ENCODE data around the gene ZNF394.

Gene ZNF394

GRCh38 chr7:99472561-99473314 lies 27.3 kb downstream of the ZNF394 start, which contains the start of gene ZNF789:
Gene ZNF789 (plus strand): TSS chr7:99472890. CDS start chr7:99476457, 3,567 bp downstream.
- no peaks in the 10 kb centered on the region for H3K4me1 ChIP-seq (ENCODE audit: insufficient read depth, low read length)
- H3K9ac ChIP-seq (ENCODE audit: low read depth, low read length), result peak within 1 kb of the TSS; percentile 87
- 0 out of 2 replicates have a peak, but pooled peaks cover 2% of the 10 kb centered on the region for H3K36me3 ChIP-seq (ENCODE audit: insufficient read depth, low read length)
- no peaks in the 10 kb centered on the region for H3K9me3 ChIP-seq (ENCODE audit: control insufficient read depth, insufficient read depth, low read length)

GRCh38 chr7:99469381-99470065 lies 30.6 kb downstream of the ZNF394 start:
- no peaks in the 10 kb centered on the region for H3K4me1 ChIP-seq (ENCODE audit: insufficient read depth, low read length)
- H3K9me3 ChIP-seq (ENCODE audit: control insufficient read depth, insufficient read depth, low read length), result no peaks in the 10 kb centered on the region
- peak overlapping the region; percentile 46; the same call in 1 of the 2 replicates for H3K9ac ChIP-seq (ENCODE audit: low read depth, low read length)
- H3K36me3 ChIP-seq (ENCODE audit: insufficient read depth, low read length), result no peaks in the 10 kb centered on the region

DNA sequence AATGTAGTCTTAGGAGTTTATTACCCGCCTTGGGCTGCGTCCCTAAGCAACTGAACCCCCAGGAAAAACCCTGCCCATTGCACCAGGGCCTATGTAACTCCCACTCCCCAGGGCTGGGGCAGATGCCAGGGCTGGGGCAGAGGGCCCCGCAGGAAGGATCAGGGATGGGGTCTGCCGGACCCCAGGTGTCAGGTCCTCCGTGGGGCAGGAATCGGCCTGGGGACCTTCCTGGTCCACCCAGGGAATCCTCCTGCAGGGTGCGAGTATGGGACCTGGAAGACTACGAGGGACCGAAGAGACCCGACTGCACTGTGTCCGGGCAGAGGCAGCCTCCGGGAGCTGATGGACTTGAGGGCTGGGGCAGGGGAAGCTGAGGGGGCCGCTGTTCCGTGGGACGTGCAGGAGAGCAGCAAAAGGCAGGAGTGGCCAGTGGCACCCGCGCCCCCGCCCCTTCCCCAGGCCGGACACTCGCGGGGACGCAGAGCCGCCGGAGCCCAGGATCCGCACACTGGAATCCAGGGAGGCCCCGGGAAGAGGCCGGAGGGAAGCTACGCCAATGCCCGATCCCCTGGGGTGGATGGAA lies 31.7 kb downstream of the ZNF394 start:
- Histone ChIP-seq H3K36me3 (ENCODE audit: insufficient read depth, low read length) (peaks cover 3% of the 10 kb centered on the region; the same call in 1 of the 2 replicates), H3K9ac (ENCODE audit: low read depth, low read length) (peak overlapping the region; percentile 35; the same call in 1 of the 2 replicates), H3K4me1 (ENCODE audit: insufficient read depth, low read length) (no peaks in the 10 kb centered on the region), H3K9me3 (ENCODE audit: control insufficient read depth, insufficient read depth, low read length) (no peaks in the 10 kb centered on the region)

GRCh38 chr7:99465421-99465768 lies 34.7 kb downstream of the ZNF394 start:
- peak overlapping the region; percentile 94 for H3K9ac ChIP-seq (ENCODE audit: low read depth, low read length)
- no peaks in the 10 kb centered on the region for H3K9me3 ChIP-seq (ENCODE audit: control insufficient read depth, insufficient read depth, low read length)
- H3K4me1 ChIP-seq (ENCODE audit: insufficient read depth, low read length), result no peaks in the 10 kb centered on the region
- peaks cover 11% of the 10 kb centered on the region; the same call in 1 of the 2 replicates for H3K36me3 ChIP-seq (ENCODE audit: insufficient read depth, low read length)

DNA sequence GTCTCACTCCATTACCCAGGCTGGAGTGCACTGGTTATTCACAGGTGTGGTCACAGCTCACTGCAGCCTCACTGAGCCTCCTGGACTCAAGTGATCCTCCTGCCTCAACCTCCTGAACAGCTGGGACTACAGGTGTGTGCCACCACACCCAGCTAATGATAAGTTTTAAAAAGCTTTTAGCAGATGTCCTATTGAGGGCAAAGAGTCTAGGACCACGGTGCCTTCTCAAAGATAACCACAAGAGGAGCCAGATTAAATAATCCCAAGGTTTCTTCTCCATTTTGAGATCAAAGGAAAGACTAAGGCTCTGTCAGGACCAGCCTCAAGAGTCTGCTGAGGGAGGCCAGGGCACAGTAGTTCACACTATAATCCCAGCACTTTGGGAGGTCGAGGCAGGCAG lies 38.9 kb downstream of the ZNF394 start:
- H3K9ac ChIP-seq (ENCODE audit: low read depth, low read length), result no peak overlapping the region
- H3K9me3 ChIP-seq (ENCODE audit: control insufficient read depth, insufficient read depth, low read length), result no peaks in the 10 kb centered on the region
- H3K4me1 ChIP-seq (ENCODE audit: insufficient read depth, low read length), result no peaks in the 10 kb centered on the region
- peaks cover 24% of the 10 kb centered on the region; the same call in 1 of the 2 replicates for H3K36me3 ChIP-seq (ENCODE audit: insufficient read depth, low read length)

DNA sequence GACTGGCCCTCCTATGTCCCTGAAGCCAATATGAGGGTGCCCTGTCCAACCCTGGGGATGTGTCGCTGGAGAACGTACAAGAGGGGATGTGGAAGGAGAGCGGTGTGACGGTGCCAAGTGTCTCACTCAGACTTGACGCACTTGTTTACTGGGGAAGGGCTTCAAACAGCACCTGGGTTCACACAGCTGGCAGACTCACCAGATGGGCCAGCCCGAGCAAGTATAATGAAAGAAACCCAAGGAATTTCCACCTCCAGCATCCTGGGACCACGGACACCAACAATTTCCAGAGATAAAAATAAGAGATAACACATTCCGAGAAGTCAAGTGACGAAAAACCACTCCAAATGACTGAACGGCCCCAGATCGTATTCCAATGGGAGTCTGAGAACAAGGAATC lies 39.4 kb downstream of the ZNF394 start:
- H3K36me3 ChIP-seq (ENCODE audit: insufficient read depth, low read length), result peaks cover 24% of the 10 kb centered on the region; the same call in 1 of the 2 replicates
- H3K9ac ChIP-seq (ENCODE audit: low read depth, low read length), result no peak overlapping the region
- no peaks in the 10 kb centered on the region for H3K9me3 ChIP-seq (ENCODE audit: control insufficient read depth, insufficient read depth, low read length)
- no peaks in the 10 kb centered on the region for H3K4me1 ChIP-seq (ENCODE audit: insufficient read depth, low read length)

GRCh38 chr7:99459087-99459486 lies 41.0 kb downstream of the ZNF394 start:
- no peaks in the 10 kb centered on the region for H3K9me3 ChIP-seq (ENCODE audit: control insufficient read depth, insufficient read depth, low read length)
- H3K4me1 ChIP-seq (ENCODE audit: insufficient read depth, low read length), result no peaks in the 10 kb centered on the region
- H3K36me3 ChIP-seq (ENCODE audit: insufficient read depth, low read length), result peaks cover 23% of the 10 kb centered on the region; the same call in 1 of the 2 replicates
- H3K9ac ChIP-seq (ENCODE audit: low read depth, low read length), result no peak overlapping the region

- no peak overlapping the region for H3K9ac ChIP-seq (ENCODE audit: low read depth, low read length)
- H3K9me3 ChIP-seq (ENCODE audit: control insufficient read depth, insufficient read depth, low read length), result no peaks in the 10 kb centered on the region
- peaks cover 26% of the 10 kb centered on the region for H3K36me3 ChIP-seq (ENCODE audit: insufficient read depth, low read length)
- no peaks in the 10 kb centered on the region for H3K4me1 ChIP-seq (ENCODE audit: insufficient read depth, low read length)
Measured at GRCh38 chr7:99457650-99458493, 42.2 kb downstream of the ZNF394 start.

DNA sequence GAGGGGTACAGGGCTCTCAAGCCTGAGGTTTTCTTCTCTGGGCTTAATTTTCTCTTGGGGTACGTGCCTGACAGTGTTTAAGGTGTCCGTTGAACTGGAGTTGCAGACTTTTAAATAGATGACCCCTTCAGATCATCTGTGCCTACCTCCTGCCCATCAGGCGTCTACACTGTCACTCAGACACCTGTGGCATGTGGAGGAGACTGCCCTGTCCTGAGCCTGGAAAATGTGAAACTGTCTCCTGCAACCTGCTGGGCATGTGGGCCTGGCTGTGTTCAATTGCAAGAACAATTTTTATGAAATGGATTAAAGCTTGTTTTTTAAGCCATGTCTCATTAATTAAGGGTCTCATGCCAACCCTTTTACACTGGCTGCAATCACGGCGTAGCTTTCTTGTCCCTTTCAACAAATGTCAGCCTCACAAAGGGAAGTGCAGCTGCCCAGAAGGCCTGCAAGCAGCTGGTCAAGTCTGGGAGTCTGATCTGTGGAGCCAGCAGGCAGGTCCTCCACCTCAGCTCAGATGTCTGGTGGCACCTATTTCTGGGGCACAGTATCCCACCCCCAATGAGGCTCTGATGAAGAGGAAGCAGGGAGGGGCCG lies 42.9 kb downstream of the ZNF394 start:
- no peaks in the 10 kb centered on the region for H3K4me1 ChIP-seq (ENCODE audit: insufficient read depth, low read length)
- peaks cover 28% of the 10 kb centered on the region for H3K36me3 ChIP-seq (ENCODE audit: insufficient read depth, low read length)
- no peaks in the 10 kb centered on the region for H3K9me3 ChIP-seq (ENCODE audit: control insufficient read depth, insufficient read depth, low read length)
- H3K9ac ChIP-seq (ENCODE audit: low read depth, low read length), result no peak overlapping the region

- Histone ChIP-seq H3K36me3 (ENCODE audit: insufficient read depth, low read length) (peaks cover 28% of the 10 kb centered on the region), H3K9me3 (ENCODE audit: control insufficient read depth, insufficient read depth, low read length) (no peaks in the 10 kb centered on the region), H3K9ac (ENCODE audit: low read depth, low read length) (no peak overlapping the region), H3K4me1 (ENCODE audit: insufficient read depth, low read length) (no peaks in the 10 kb centered on the region)
Measured at GRCh38 chr7:99456288-99456687, 43.8 kb downstream of the ZNF394 start.

DNA sequence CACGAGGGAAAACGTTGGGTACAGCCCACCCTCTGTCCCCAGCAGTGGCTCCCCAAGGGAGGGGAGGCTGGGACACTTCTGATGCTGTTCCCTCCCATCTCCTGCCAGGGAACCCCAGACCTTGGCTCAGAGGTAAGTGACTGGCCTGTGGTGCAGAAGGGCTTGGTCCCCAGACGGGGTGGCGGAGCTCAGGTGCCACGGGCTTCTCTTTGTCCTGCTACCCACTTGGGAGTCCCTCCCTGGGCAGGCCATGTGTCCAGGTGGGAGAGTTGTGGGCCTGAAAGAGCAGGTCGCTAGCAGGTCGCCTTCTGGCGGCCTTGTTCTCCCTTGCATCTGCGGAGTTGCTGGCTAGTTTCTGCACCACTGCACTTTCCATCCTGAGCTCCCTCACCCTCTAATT lies 44.2 kb downstream of the ZNF394 start:
- no peak overlapping the region for H3K9ac ChIP-seq (ENCODE audit: low read depth, low read length)
- no peaks in the 10 kb centered on the region for H3K9me3 ChIP-seq (ENCODE audit: control insufficient read depth, insufficient read depth, low read length)
- no peaks in the 10 kb centered on the region for H3K4me1 ChIP-seq (ENCODE audit: insufficient read depth, low read length)
- H3K36me3 ChIP-seq (ENCODE audit: insufficient read depth, low read length), result peaks cover 31% of the 10 kb centered on the region

GRCh38 chr7:99453105-99453504 lies 47.0 kb downstream of the ZNF394 start:
- Histone ChIP-seq H3K9ac (ENCODE audit: low read depth, low read length) (no peak overlapping the region), H3K4me1 (ENCODE audit: insufficient read depth, low read length) (no peaks in the 10 kb centered on the region), H3K36me3 (ENCODE audit: insufficient read depth, low read length) (peaks cover 41% of the 10 kb centered on the region), H3K9me3 (ENCODE audit: control insufficient read depth, insufficient read depth, low read length) (no peaks in the 10 kb centered on the region)

GRCh38 chr7:99452541-99452940 lies 47.5 kb downstream of the ZNF394 start:
- Histone ChIP-seq H3K36me3 (ENCODE audit: insufficient read depth, low read length) (peaks cover 38% of the 10 kb centered on the region), H3K4me1 (ENCODE audit: insufficient read depth, low read length) (no peaks in the 10 kb centered on the region), H3K9ac (ENCODE audit: low read depth, low read length) (no peak overlapping the region), H3K9me3 (ENCODE audit: control insufficient read depth, insufficient read depth, low read length) (no peaks in the 10 kb centered on the region)

DNA sequence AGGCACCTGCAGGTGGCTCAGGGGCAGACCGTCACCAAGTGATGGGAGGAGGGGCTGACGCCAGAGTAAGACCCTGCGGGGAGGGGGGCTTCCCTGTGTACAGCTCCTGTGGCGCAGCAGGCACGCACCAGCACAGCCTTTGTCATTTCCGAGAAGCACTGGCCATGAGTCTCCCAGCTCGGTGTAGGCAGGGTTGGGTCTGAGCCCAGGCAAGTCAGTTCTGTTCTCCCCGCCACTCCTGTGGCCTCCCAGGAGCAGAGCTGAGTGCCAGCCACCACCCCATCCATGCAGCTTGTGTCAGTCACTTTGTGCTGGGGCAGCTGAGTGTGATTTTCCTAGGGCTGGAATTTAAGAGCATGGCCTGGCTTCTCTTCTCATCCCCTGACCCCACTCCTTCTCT lies 48.1 kb downstream of the ZNF394 start:
- no peak overlapping the region for H3K9ac ChIP-seq (ENCODE audit: low read depth, low read length)
- H3K36me3 ChIP-seq (ENCODE audit: insufficient read depth, low read length), result peaks cover 41% of the 10 kb centered on the region
- H3K9me3 ChIP-seq (ENCODE audit: control insufficient read depth, insufficient read depth, low read length), result no peaks in the 10 kb centered on the region
- H3K4me1 ChIP-seq (ENCODE audit: insufficient read depth, low read length), result no peaks in the 10 kb centered on the region

All from ES-I3 (cell line).